Liver (tissue), 9 donors: ENCODE results near the gene SLC8A1. TPM values are rescaled to one million over a fixed set of nuclear protein-coding genes. Genes with fewer than 3 reads are reported as not detected.

ENCODE experiments used
- DNase-seq: peaks from one replicate; pipeline ENCODE4 v3.0.0-alpha.2; 2017; ENCODE audit warnings: low spot score
- H3K27ac ChIP-seq, 2 donors: one replicate each; pipeline ENCODE4 v1.7.0; 2013; ENCODE audit warnings: inconsistent platforms in 2 of 2, low read length in 2 of 2, control low read depth in 1 of 2, low read depth in 1 of 2, mild to moderate bottlenecking in 1 of 2
- H3K27me3 ChIP-seq, 4 donors: one replicate each; pipeline versions ENCODE4 v1.6.1 to v1.7.0; 2013; ENCODE audit warnings: low read length in 3 of 4, inconsistent platforms in 1 of 4, mild to moderate bottlenecking in 1 of 4, moderate library complexity in 1 of 4; ENCODE audit not compliant: control insufficient read depth in 4 of 4, insufficient read depth in 4 of 4
- H3K36me3 ChIP-seq, 4 donors: one replicate each; pipeline versions ENCODE4 v1.6.1 to v1.7.0; 2013; ENCODE audit warnings: low read length in 3 of 4, mild to moderate bottlenecking in 3 of 4, low read depth in 1 of 4, moderate library complexity in 1 of 4; ENCODE audit not compliant: control insufficient read depth in 4 of 4, insufficient read depth in 3 of 4
- H3K4me1 ChIP-seq, 4 donors: one replicate each; pipeline versions ENCODE4 v1.6.1 to v1.7.0; 2013; ENCODE audit warnings: low read length in 3 of 4, mild to moderate bottlenecking in 3 of 4, moderate library complexity in 1 of 4; ENCODE audit not compliant: control insufficient read depth in 4 of 4, insufficient read depth in 4 of 4
- H3K4me3 ChIP-seq, 3 donors: one replicate each; pipeline versions ENCODE4 v1.6.1 to v1.7.0; 2013; ENCODE audit warnings: low read length in 3 of 3, control low read depth in 1 of 3, low read depth in 1 of 3, mild to moderate bottlenecking in 1 of 3
- H3K9ac ChIP-seq, 2 donors: one replicate each; pipeline ENCODE4 v1.7.0; 2013; ENCODE audit warnings: low read length in 2 of 2, mild to moderate bottlenecking in 2 of 2, moderate library complexity in 2 of 2, control low read depth in 1 of 2, low read depth in 1 of 2
- H3K9me3 ChIP-seq, 4 donors: one replicate each; pipeline versions ENCODE4 v1.6.1 to v1.7.0; 2013; ENCODE audit warnings: low read length in 3 of 4; ENCODE audit not compliant: control insufficient read depth in 4 of 4
- ATF3 ChIP-seq: IDR thresholded peaks from 2 replicates; pipeline ENCODE4 v1.6.1; 2016; ENCODE audit warnings: antibody characterized with exemption
- CTCF ChIP-seq: fragments of 150-350 bp; IDR thresholded peaks from 2 replicates; pipeline ENCODE4 v1.5.1; 2017; ENCODE audit warnings: improper control_type of control experiment, low read depth, low read length; ENCODE audit not compliant: missing input control
- EGR1 ChIP-seq, 2 donors: IDR thresholded peaks; 2 replicates each; pipeline ENCODE4 v1.6.1; 2016 to 2018; ENCODE audit warnings: antibody characterized with exemption in 2 of 2, low read depth in 2 of 2
- FOXA1 ChIP-seq: IDR thresholded peaks from 2 replicates; pipeline ENCODE4 v1.6.1; 2016; ENCODE audit warnings: antibody characterized with exemption
- FOXA2 ChIP-seq: IDR thresholded peaks from 2 replicates; pipeline ENCODE4 v1.6.1; 2016; ENCODE audit warnings: antibody characterized with exemption
- GABPA ChIP-seq, 2 donors: IDR thresholded peaks in 1 of 2; conservative IDR thresholded peaks in 1 of 2; 2 replicates each; pipeline ENCODE4 v1.6.1; 2016; ENCODE audit warnings: antibody characterized with exemption in 2 of 2, mild to moderate bottlenecking in 1 of 2, moderate library complexity in 1 of 2
- HNF4A ChIP-seq, 2 donors: conservative IDR thresholded peaks; 2 replicates each; pipeline ENCODE4 v1.6.1; 2016; ENCODE audit warnings: antibody characterized with exemption in 2 of 2, mild to moderate bottlenecking in 2 of 2
- HNF4G ChIP-seq: IDR thresholded peaks from 2 replicates; pipeline ENCODE4 v1.6.1; 2016; ENCODE audit warnings: antibody characterized with exemption
- JUND ChIP-seq, 2 donors: IDR thresholded peaks; 2 replicates each; pipeline ENCODE4 v1.6.1; 2016; ENCODE audit warnings: antibody characterized with exemption in 2 of 2
- MAX ChIP-seq: IDR thresholded peaks from 2 replicates; pipeline ENCODE4 v1.6.1; 2016; ENCODE audit warnings: antibody characterized with exemption
- NR2F2 ChIP-seq: IDR thresholded peaks from 2 replicates; pipeline ENCODE4 v1.6.1; 2016; ENCODE audit warnings: antibody characterized with exemption
- RAD21 ChIP-seq, 2 donors: IDR thresholded peaks; 2 replicates each; pipeline ENCODE4 v1.6.1; 2016; ENCODE audit warnings: antibody characterized with exemption in 2 of 2, mild to moderate bottlenecking in 2 of 2
- REST ChIP-seq: IDR thresholded peaks from 2 replicates; pipeline ENCODE4 v1.6.1; 2016; ENCODE audit warnings: antibody characterized with exemption, mild to moderate bottlenecking
- RXRA ChIP-seq, 2 donors: IDR thresholded peaks; 2 replicates each; pipeline ENCODE4 v1.6.1; 2017 to 2018; ENCODE audit warnings: antibody characterized with exemption in 2 of 2, mild to moderate bottlenecking in 1 of 2
- SP1 ChIP-seq: IDR thresholded peaks from 2 replicates; pipeline ENCODE4 v1.6.1; 2018; ENCODE audit warnings: antibody characterized with exemption, mild to moderate bottlenecking
- TAF1 ChIP-seq: conservative IDR thresholded peaks from 2 replicates; pipeline ENCODE4 v1.6.1; 2016; ENCODE audit warnings: antibody characterized with exemption, mild to moderate bottlenecking
- YY1 ChIP-seq: IDR thresholded peaks from 2 replicates; pipeline ENCODE4 v1.6.1; 2016; ENCODE audit warnings: antibody characterized with exemption, mild to moderate bottlenecking
- ZBTB33 ChIP-seq: IDR thresholded peaks from 2 replicates; pipeline ENCODE4 v1.6.1; 2016; ENCODE audit warnings: antibody characterized with exemption
- WGBS: extraction: QIAGEN DNeasy Blood & Tissue Kit; methylation state at CpG from one replicate; pipeline ENCODE4 v1.1.7; 2013; 5-methylcytosine and 5-hydroxymethylcytosine counted together
- polyA plus RNA-seq, 2 donors: library from polyadenylated mRNA; stranded (reverse) in 1 of 2; unstranded in 1 of 2; fragments of 200-250 nt in 1 of 2; fragments of >200 nt in 1 of 2; fragmentation: Nextera tagmentation in 1 of 2; extraction: Ambion mirVana in 1 of 2; gene quantifications; one replicate each; pipeline versions ENCODE4 v1.2.1 to v1.2.3, GENCODE V29; 2013 to 2015
- total RNA-seq, 2 donors: library from RNA; depleted of rRNA; stranded (reverse); fragments of >200 nt; gene quantifications; one replicate each; pipeline ENCODE4 v1.2.3, GENCODE V29; 2014
- donor health status: healthy.
- donor health status: healthy.
- donor health status: healthy.
- donor health status: healthy.
- donor health status: healthy.

Gene SLC8A1
- total and polyA plus RNA-seq, 4 donors, result 1.2 to 18.5 (median 8.2) TPM

DNA sequence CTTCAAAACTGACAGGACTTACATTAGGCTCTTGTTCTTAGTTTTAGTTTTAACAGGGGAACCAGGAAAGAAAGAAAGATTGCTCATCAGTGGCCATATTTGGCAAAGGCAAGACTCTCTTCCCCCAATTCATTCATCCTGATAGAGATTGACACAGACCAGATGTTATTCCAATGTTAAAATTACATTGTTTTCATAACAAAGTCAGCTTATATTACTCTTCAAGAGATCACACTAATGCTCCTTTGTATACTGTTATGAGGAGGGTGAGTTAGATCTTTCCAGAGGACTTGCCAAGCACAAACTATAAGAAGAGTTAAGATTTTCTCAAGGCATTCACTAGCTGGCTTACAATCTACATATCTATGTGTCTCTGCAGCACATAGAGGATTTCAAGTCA lies 252.1 kb downstream of the SLC8A1 start:
- TF ChIP-seq EGR1 (IDR thresholded peaks at IDR 0.05; ENCODE audit: low read depth in 2 of 2), result no peak
- TF ChIP-seq TAF1, result no peak
- Histone ChIP-seq H3K27me3 (no peaks in the 10 kb centered on the region), H3K4me3 (no peak overlapping the region), H3K36me3 (no peaks in the 10 kb centered on the region), H3K9ac (no peak overlapping the region), H3K9me3 (no peaks in the 10 kb centered on the region), H3K27ac (no peak overlapping the region), H3K4me1 (no peaks in the 10 kb centered on the region)
- DNase-seq, result no peak

DNA sequence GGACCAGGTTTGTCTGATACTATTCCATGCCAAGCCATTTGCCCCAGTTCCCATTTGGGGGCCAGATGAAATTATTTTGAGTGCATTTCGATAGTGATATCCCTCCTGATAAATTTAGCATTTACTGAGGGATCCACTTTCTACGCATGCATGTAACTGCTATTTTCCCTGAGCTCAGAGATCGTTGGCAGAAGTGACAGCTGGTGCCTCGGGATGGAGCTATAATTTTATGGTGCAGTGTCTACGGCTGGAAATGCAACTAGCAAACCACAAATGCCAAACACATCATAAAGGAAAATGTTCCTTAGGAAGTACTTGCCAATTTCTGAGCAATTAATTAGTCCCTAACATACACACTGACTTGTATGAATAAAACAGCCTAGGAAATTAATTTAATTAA lies 254.8 kb downstream of the SLC8A1 start:
- WGBS, result 57% methylated on average over 5 of the region's 5 CpGs

More for the DNA sequence above, 254.8 kb downstream of the SLC8A1 start:
- Histone ChIP-seq H3K27me3 (no peaks in the 10 kb centered on the region), H3K9ac (no peak overlapping the region), H3K9me3 (no peaks in the 10 kb centered on the region), H3K36me3 (no peaks in the 10 kb centered on the region), H3K4me1 (no peaks in the 10 kb centered on the region), H3K27ac (no peak overlapping the region), H3K4me3 (no peak overlapping the region)
- TF ChIP-seq HNF4G (no peak), YY1 (no peak), HNF4A (conservative IDR thresholded peaks at IDR 0.05) (no peak), ZBTB33 (no peak), EGR1 (IDR thresholded peaks at IDR 0.05; ENCODE audit: low read depth in 2 of 2) (no peak), RXRA (IDR thresholded peaks at IDR 0.05) (no peak), ATF3 (no peak), REST (no peak), RAD21 (IDR thresholded peaks at IDR 0.05) (no peak), FOXA2 (no peak), SP1 (no peak), TAF1 (no peak), MAX (no peak), CTCF (no peak), NR2F2 (no peak), GABPA (IDR thresholded peaks at IDR 0.05 in 1 of 2, conservative IDR thresholded peaks at IDR 0.05 in 1 of 2) (no peak), FOXA1 (no peak), JUND (IDR thresholded peaks at IDR 0.05) (no peak)
- no peak for DNase-seq
